GM18907 (cell line): Measurements from ENCODE around the gene FAM240B.

Experiments used
- ATAC-seq: cut with Tn5 transposase; IDR thresholded peaks from one replicate; pipeline ENCODE4 v1.9.1; 2021; ENCODE audit warnings: mild to moderate bottlenecking, moderate library complexity; ENCODE audit not compliant: unreplicated experiment

FAM240B gene

GRCh38 chr9:38671372-38671731, 48.6 kb downstream of the FAM240B start:
- no peak for ATAC-seq

- ATAC-seq: no peak
Observed at GRCh38 chr9:38670542-38671371, 49.2 kb downstream of the FAM240B start.

GRCh38 chr9:38668791-38669466, 51.0 kb downstream of the FAM240B start:
- ATAC-seq: no peak

- ATAC-seq: no peak
Observed at GRCh38 chr9:38662763-38663593, 57.0 kb downstream of the FAM240B start.

GRCh38 chr9:38659538-38659937, 60.4 kb downstream of the FAM240B start:
- no peak for ATAC-seq

GRCh38 chr9:38656896-38657295, 63.0 kb downstream of the FAM240B start:
- no peak for ATAC-seq

- ATAC-seq: no peak
Observed at GRCh38 chr9:38652486-38652885, 67.4 kb downstream of the FAM240B start.

GRCh38 chr9:38652044-38652443, 67.9 kb downstream of the FAM240B start:
- no peak for ATAC-seq

- no peak for ATAC-seq
Observed at GRCh38 chr9:38651400-38652042, 68.4 kb downstream of the FAM240B start.

GRCh38 chr9:38650564-38650963, 69.4 kb downstream of the FAM240B start:
- ATAC-seq: no peak

GRCh38 chr9:38649731-38650363, 70.1 kb downstream of the FAM240B start:
- ATAC-seq: no peak

- ATAC-seq: no peak
Observed at GRCh38 chr9:38644601-38645000, 75.3 kb downstream of the FAM240B start.
